ENCODE data around the gene SFXN5.

The SFXN5 gene

GRCh38 chr2:72953528-72953927, 118.0 kb downstream of the SFXN5 start:
- DNase-seq, result no peak

GRCh38 chr2:72952961-72953360, 118.6 kb downstream of the SFXN5 start:
- no peak for DNase-seq

- DNase-seq, result no peak
Observed at GRCh38 chr2:72952110-72952823, 119.2 kb downstream of the SFXN5 start.

- no peak for DNase-seq
Observed at GRCh38 chr2:72951303-72952095, 120.0 kb downstream of the SFXN5 start.

- no peak for DNase-seq
Observed at GRCh38 chr2:72950558-72951255, 120.8 kb downstream of the SFXN5 start.

GRCh38 chr2:72949642-72950041, 121.9 kb downstream of the SFXN5 start:
- DNase-seq, result no peak

- no peak for DNase-seq
Observed at GRCh38 chr2:72949045-72949444, 122.5 kb downstream of the SFXN5 start.

GRCh38 chr2:72947952-72948830, 123.3 kb downstream of the SFXN5 start:
- no peak for DNase-seq

- no peak for DNase-seq
Observed at GRCh38 chr2:72946466-72946865, 125.0 kb downstream of the SFXN5 start.

- no peak for DNase-seq
Observed at GRCh38 chr2:72945450-72946019, 126.0 kb downstream of the SFXN5 start.

- DNase-seq, result no peak
Observed at GRCh38 chr2:72944804-72945449, 126.6 kb downstream of the SFXN5 start.

GRCh38 chr2:72943540-72944395, 127.7 kb downstream of the SFXN5 start:
- DNase-seq, result no peak

- no peak for DNase-seq
Observed at GRCh38 chr2:72942881-72943418, 128.6 kb downstream of the SFXN5 start.

GRCh38 chr2:72942293-72942692, 129.2 kb downstream of the SFXN5 start:
- DNase-seq, result no peak

- no peak for DNase-seq
Observed at GRCh38 chr2:72940786-72941185, 130.7 kb downstream of the SFXN5 start.

- DNase-seq, result no peak
Observed at GRCh38 chr2:72940361-72940760, 131.2 kb downstream of the SFXN5 start.

GRCh38 chr2:72938455-72938854, 133.1 kb downstream of the SFXN5 start:
- no peak for DNase-seq

- DNase-seq, result no peak
Observed at GRCh38 chr2:72937356-72937669, 134.2 kb downstream of the SFXN5 start.

GRCh38 chr2:72936660-72937355, 134.7 kb downstream of the SFXN5 start:
- no peak for DNase-seq

GRCh38 chr2:72935611-72935957, 135.9 kb downstream of the SFXN5 start:
- no peak for DNase-seq
